ENCODE measurements around the gene NELL1.

Gene NELL1

GRCh38 chr11:21225860-21226259 is 556.5 kb downstream of the NELL1 start:
- no peak for TF ChIP-seq CTCF (IDR thresholded peaks at IDR 0.05; ENCODE audit: low read depth, low read length, missing control alignments)
- Histone ChIP-seq H3K27ac (no peak overlapping the region), H3K36me3 (replicated peaks) (no peaks in the 10 kb centered on the region), H3K27me3 (replicated peaks) (no peaks in the 10 kb centered on the region), H3K4me3 (ENCODE audit: low read depth, low read length) (no peak overlapping the region)
- DNase-seq, result no peak
- in situ Hi-C loops (cut with HindIII; ENCODE audit: low pct_ligation_motif_present, low sequenced_read_pairs), result no loop called here

DNA sequence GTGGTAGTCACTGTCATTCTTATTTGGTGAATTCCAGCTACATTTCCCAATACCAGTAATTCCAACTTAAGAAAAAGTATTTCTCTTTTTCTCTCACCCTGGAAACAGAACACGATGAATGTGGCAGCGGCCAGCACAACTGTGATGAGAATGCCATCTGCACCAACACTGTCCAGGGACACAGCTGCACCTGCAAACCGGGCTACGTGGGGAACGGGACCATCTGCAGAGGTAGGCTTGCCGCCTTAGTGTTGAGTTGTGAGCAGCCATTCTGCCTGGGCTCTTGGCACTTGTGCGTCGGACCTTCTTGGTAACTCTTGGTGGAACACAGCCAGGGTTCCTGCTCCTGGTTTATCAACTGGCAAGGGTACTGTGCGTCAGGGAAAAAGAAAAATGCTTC is 559.8 kb downstream of the NELL1 start:
- no peak overlapping the region for H3K27ac ChIP-seq
- no peaks in the 10 kb centered on the region for H3K27me3 ChIP-seq (replicated peaks)
- DNase-seq, result no peak
- TF ChIP-seq CTCF (IDR thresholded peaks at IDR 0.05; ENCODE audit: low read depth, low read length, missing control alignments), result no peak
- in situ Hi-C loops (cut with HindIII; ENCODE audit: low pct_ligation_motif_present, low sequenced_read_pairs), result no loop called here
- no peaks in the 10 kb centered on the region for H3K36me3 ChIP-seq (replicated peaks)
- H3K4me3 ChIP-seq (ENCODE audit: low read depth, low read length), result no peak overlapping the region

DNA sequence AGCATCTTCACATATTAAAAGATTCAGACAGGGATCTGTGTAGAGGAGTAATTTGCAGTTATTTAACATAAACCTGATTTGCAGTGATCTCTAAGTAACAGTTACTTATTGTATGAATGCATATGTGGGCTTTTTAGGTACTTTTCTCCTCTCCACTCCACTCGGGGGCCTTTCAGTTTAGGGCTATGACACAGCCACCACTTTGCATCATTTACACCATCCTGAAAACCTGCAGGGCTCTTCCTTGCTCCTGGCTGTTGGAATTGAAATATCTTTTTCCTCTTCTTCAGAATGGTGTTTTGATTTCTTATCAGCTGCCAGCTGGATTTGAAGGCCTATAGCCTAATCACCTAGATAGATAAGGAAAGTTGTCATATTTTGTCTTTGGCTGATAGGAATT is 580.8 kb downstream of the NELL1 start:
- Histone ChIP-seq H3K27ac (no peak overlapping the region), H3K27me3 (replicated peaks) (no peaks in the 10 kb centered on the region), H3K4me3 (ENCODE audit: low read depth, low read length) (no peak overlapping the region), H3K36me3 (replicated peaks) (no peaks in the 10 kb centered on the region)
- no peak for TF ChIP-seq CTCF (IDR thresholded peaks at IDR 0.05; ENCODE audit: low read depth, low read length, missing control alignments)
- in situ Hi-C loops (cut with HindIII; ENCODE audit: low pct_ligation_motif_present, low sequenced_read_pairs), result no loop called here
- no peak for DNase-seq

DNA sequence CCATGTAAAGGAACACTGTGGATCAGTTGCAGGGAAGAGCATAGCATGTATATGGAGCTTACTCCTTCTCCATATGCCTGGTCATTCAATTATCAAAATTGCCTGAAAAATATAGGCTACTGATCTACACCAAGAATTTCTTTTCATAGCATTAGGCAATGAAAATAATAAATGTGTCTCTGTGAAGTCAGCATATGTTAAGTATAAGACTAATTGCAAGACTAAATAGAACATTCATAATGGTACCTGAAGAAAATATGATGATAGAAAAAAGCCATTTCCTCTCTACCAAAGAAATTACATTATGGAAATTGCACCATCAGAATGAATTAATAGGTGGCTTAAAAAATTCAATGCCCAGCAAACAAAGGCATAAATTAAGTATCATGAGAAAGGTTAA is 584.7 kb downstream of the NELL1 start:
- TF ChIP-seq CTCF (IDR thresholded peaks at IDR 0.05; ENCODE audit: low read depth, low read length, missing control alignments), result no peak
- DNase-seq, result no peak
- no peaks in the 10 kb centered on the region for H3K36me3 ChIP-seq (replicated peaks)
- in situ Hi-C loops (cut with HindIII; ENCODE audit: low pct_ligation_motif_present, low sequenced_read_pairs), result no loop called here
- no peaks in the 10 kb centered on the region for H3K27me3 ChIP-seq (replicated peaks)
- no peak overlapping the region for H3K4me3 ChIP-seq (ENCODE audit: low read depth, low read length)
- no peak overlapping the region for H3K27ac ChIP-seq

- H3K36me3 ChIP-seq (replicated peaks), result no peaks in the 10 kb centered on the region
- DNase-seq, result no peak
- TF ChIP-seq CTCF (IDR thresholded peaks at IDR 0.05; ENCODE audit: low read depth, low read length, missing control alignments), result no peak
- in situ Hi-C loops (cut with HindIII; ENCODE audit: low pct_ligation_motif_present, low sequenced_read_pairs), result no loop called here
- H3K4me3 ChIP-seq (ENCODE audit: low read depth, low read length), result no peak overlapping the region
- no peak overlapping the region for H3K27ac ChIP-seq
- no peaks in the 10 kb centered on the region for H3K27me3 ChIP-seq (replicated peaks)
Observed at GRCh38 chr11:21254790-21255189, 585.4 kb downstream of the NELL1 start.

DNA sequence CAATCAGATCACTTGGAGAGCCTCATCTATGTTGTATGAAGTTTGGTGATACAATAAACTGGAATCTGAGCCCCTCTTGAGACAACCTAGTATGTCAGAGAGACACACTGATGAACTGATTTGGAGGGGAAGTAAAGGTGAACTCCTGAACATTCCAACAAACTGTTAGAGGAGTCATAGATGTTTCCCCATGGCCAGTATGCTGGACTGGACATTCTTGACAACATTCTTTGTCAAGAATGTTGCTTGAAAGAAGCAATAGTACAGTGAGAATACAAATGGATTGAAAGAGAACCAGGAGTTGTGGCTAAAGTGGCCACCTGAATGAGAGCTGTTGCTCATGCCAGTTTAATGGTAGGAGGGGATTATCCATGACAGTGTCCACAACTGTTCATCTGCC is 588.1 kb downstream of the NELL1 start:
- no peak for TF ChIP-seq CTCF (IDR thresholded peaks at IDR 0.05; ENCODE audit: low read depth, low read length, missing control alignments)
- no peak for DNase-seq
- Histone ChIP-seq H3K27me3 (replicated peaks) (no peaks in the 10 kb centered on the region), H3K4me3 (ENCODE audit: low read depth, low read length) (no peak overlapping the region), H3K36me3 (replicated peaks) (no peaks in the 10 kb centered on the region), H3K27ac (no peak overlapping the region)
- in situ Hi-C loops (cut with HindIII; ENCODE audit: low pct_ligation_motif_present, low sequenced_read_pairs), result no loop called here

All from brain microvascular endothelial cell (primary cell).